OCI-LY7 (cell line): ENCODE measurements around the gene ZFYVE28.

Source experiments
- CTCF ChIP-seq: fragments of 200-600 bp; sonication (generic); conservative IDR thresholded peaks from 2 replicates; pipeline ENCODE4 v1.5.1; 2014; ENCODE audit warnings: mild to moderate bottlenecking, antibody characterized with exemption, low read length, moderate library complexity, mixed read lengths
- EZH2phosphoT487 ChIP-seq: fragments of 200-600 bp; sonication (generic); IDR thresholded peaks from 2 replicates; pipeline ENCODE4 v1.6.1; 2018; ENCODE audit warnings: low read depth, borderline replicate concordance, mild to moderate bottlenecking, mixed run types, antibody characterized with exemption, low read length, moderate library complexity, mixed read lengths

GRCh38 chr4:2322227-2322626, 96.2 kb downstream of the ZFYVE28 start:
- TF ChIP-seq CTCF (no peak), EZH2phosphoT487 (no peak)
